VCaP (cell line): ENCODE measurements around the gene UPF2.

Source experiments
- H3K27ac ChIP-seq: fragments of 450-650 bp; 2 replicates; pipeline ENCODE4 v1.5.1; 2017
- CTCF ChIP-seq: fragments of 450-650 bp; conservative IDR thresholded peaks from 2 replicates; pipeline ENCODE4 v1.5.1; 2017; ENCODE audit warnings: mild to moderate bottlenecking, moderate library complexity

UPF2 gene

GRCh38 chr10:11886851-11887250 is 155.8 kb downstream of the UPF2 start:
- H3K27ac ChIP-seq, result no peak overlapping the region
- no peak for TF ChIP-seq CTCF

GRCh38 chr10:11886138-11886474 is 156.5 kb downstream of the UPF2 start:
- no peak for TF ChIP-seq CTCF
- no peak overlapping the region for H3K27ac ChIP-seq

GRCh38 chr10:11885437-11886137 is 157.0 kb downstream of the UPF2 start:
- H3K27ac ChIP-seq, result no peak overlapping the region
- no peak for TF ChIP-seq CTCF

DNA sequence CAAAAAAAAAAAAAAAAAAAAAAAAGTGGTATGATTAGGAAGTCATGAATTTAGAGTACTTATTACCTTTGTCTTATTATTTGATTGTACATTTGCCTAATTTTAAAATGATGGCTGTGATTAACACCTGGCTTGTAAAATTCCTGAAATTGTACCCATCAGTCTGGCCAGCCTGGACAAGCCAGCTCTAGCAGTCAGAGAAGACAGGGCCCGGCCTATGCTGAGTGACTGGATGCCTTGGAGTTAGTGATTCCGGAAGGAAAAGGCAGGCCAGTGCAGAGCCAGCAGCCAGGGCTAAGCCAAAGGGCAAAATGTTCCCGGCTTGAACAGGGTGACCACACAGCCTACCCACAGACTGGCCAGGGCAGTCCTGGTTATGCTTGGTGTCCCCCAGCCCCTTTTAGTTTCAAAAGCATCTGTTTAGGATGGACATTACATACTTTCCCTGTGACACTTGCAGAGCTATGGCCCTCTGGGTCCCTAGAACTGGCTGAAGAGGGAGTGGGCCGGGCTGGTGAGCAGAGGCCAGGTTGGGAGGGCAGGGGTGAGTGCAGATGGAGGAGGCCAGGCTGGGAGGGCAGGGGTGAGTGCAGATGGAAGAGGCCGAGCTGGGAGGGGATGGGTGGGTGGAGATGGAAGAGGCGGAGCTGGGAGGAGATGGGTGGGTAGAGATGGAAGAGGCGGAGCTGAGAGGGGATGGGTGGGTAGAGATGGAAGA is 157.7 kb downstream of the UPF2 start:
- no peak overlapping the region for H3K27ac ChIP-seq
- no peak for TF ChIP-seq CTCF

DNA sequence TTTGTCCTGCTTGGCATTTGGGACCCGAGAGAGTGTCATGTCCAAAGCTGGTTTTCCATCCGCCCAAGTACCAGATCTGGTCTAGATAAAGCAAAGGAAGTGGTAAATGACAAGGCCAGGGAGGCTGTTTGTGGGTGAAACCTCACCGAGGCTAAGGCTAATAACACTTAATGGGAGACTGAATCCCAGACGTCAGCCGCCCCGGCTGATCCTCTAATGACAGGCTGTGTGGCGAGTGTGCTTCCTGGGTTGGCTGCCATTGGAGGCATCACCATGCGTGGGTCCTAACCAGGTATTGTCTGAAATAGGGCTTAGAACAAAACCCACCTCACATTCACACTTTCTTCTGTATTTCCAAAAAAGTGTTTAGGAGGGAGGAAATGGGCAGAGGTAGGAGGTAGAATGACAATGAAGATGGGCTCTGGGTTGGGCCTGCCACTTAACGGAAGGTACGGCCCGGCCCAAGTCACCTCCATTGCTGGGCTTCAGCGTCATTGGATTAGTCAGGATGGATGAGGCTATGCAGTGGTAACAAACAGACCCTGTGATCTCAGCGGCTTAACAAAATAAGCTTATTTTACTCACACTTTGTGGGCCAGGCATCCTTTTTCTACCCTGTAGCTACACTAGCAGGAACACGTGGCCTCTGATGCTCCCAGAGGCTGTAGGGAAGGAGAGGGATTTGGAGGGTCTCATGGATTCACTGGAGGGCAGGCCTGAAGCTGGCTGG is 159.8 kb downstream of the UPF2 start:
- TF ChIP-seq CTCF, result no peak
- H3K27ac ChIP-seq, result no peak overlapping the region

GRCh38 chr10:11881477-11882417 is 160.9 kb downstream of the UPF2 start:
- TF ChIP-seq CTCF, result no peak
- no peak overlapping the region for H3K27ac ChIP-seq
